K562 (cell line): ENCODE results near the gene LRRC61. TPM values are rescaled to one million over a fixed set of nuclear protein-coding genes. Genes with fewer than 3 reads are reported as not detected.
A peak's percentile ranks its signal among the peaks of the same experiment; 100 is the strongest.

ENCODE experiments used
- DPF2 ChIP-seq: fragments of 450-650 bp; IDR thresholded peaks from 2 replicates; pipeline ENCODE4 v1.6.1; 2016
- FOXJ2 ChIP-seq: fragments of 200-800 bp; sonication (Bioruptor generic); IDR thresholded peaks from 2 replicates; pipeline ENCODE4 v1.6.1; 2016; ENCODE audit warnings: missing genetic modification characterization, missing compliant biosample characterization
- HDAC1 ChIP-seq, 2 experiments: fragments of 450-650 bp; IDR thresholded peaks; 2 replicates each; pipeline ENCODE4 v1.6.1; 2016 to 2017; ENCODE audit warnings: inconsistent platforms in 1 of 2, mild to moderate bottlenecking in 1 of 2, moderate library complexity in 1 of 2
- MCM2 ChIP-seq: fragments of 450-650 bp; IDR thresholded peaks from 2 replicates; pipeline ENCODE4 v1.6.1; 2017; ENCODE audit warnings: low read depth, mild to moderate bottlenecking
- NR2C1 ChIP-seq, 2 experiments: fragments of 450-650 bp; IDR thresholded peaks; 2 replicates each; pipeline ENCODE4 v1.6.1; 2017; ENCODE audit warnings: mild to moderate bottlenecking in 2 of 2, antibody characterized with exemption in 1 of 2, inconsistent platforms in 1 of 2, missing compliant biosample characterization in 1 of 2, missing genetic modification characterization in 1 of 2
- NR2C2 ChIP-seq, 2 experiments: fragments of 200-800 bp in 1 of 2; sonication (Bioruptor generic) in 1 of 2; sonication (generic) in 1 of 2; formaldehyde crosslinking in 1 of 2; IDR thresholded peaks; 2 replicates each; pipeline versions ENCODE4 v1.6.1 to v1.8.0; 2016 to 2022; ENCODE audit warnings: mild to moderate bottlenecking in 1 of 2, missing compliant biosample characterization in 1 of 2, missing genetic modification characterization in 1 of 2, missing genetic modification reagents in 1 of 2
- PHB2 ChIP-seq: fragments of 450-650 bp; IDR thresholded peaks from 2 replicates; pipeline ENCODE4 v1.6.1; 2017; ENCODE audit warnings: low read depth
- RBBP5 ChIP-seq: fragments of 200-600 bp; sonication (generic); IDR thresholded peaks from 2 replicates; pipeline ENCODE4 v1.6.1; 2012; ENCODE audit warnings: borderline replicate concordance, mild to moderate bottlenecking, low read length, control low read depth, inconsistent platforms; ENCODE audit not compliant: insufficient read depth, poor library complexity, severe bottlenecking
- REST ChIP-seq, 2 experiments: fragments of 450-650 bp; formaldehyde crosslinking in 1 of 2; IDR thresholded peaks; 2 replicates each; pipeline versions ENCODE4 v1.4.0 to v1.6.1; 2014 to 2020; ENCODE audit warnings: mild to moderate bottlenecking in 2 of 2, borderline replicate concordance in 1 of 2, low read depth in 1 of 2
- SMARCB1 ChIP-seq: IDR thresholded peaks from 2 replicates; pipeline ENCODE4 v1.6.1; 2011; ENCODE audit warnings: improper control_type of control experiment, low read depth; ENCODE audit not compliant: insufficient read length
- SMARCE1 ChIP-seq: fragments of 450-650 bp; IDR thresholded peaks from 2 replicates; pipeline ENCODE4 v1.7.1; 2016; ENCODE audit warnings: mild to moderate bottlenecking
- ZBTB7A ChIP-seq: IDR thresholded peaks from 2 replicates; pipeline ENCODE4 v1.6.1; 2011; ENCODE audit warnings: low read depth, mild to moderate bottlenecking, low read length, moderate library complexity, borderline replicate concordance; ENCODE audit not compliant: control insufficient read depth
- ZNF354B ChIP-seq: fragments of 250-450 bp; sonication (Bioruptor Pico); IDR thresholded peaks from 2 replicates; pipeline ENCODE4 v1.4.0; 2020
- polyA plus RNA-seq, 8 experiments: library from polyadenylated mRNA; depleted of rRNA in 4 of 8; stranded (reverse) in 5 of 8; unstranded in 3 of 8; fragments of >200 nt; fragmentation: Nextera tagmentation in 2 of 8; fragmentation: Illumina TruSeq in 1 of 8; extraction: Ambion mirVana in 2 of 8; extraction: Trizol in 1 of 8; gene quantifications; 2 replicates each; pipeline versions ENCODE4 v1.2.1 to v1.2.3, GENCODE V29; 2011 to 2014; ENCODE audit warnings: inconsistent platforms in 1 of 8, missing spikeins in 1 of 8
- total RNA-seq, 7 experiments: library from RNA; depleted of rRNA in 6 of 7; stranded (reverse); fragments of >200 nt in 6 of 7; fragmentation: Illumina TruSeq in 2 of 7; extraction: Trizol in 2 of 7; gene quantifications; 2 replicates each; pipeline versions ENCODE4 v1.2.1 to v1.2.3, GENCODE V29; 2011 to 2021; ENCODE audit warnings: low replicate concordance in 1 of 7

Gene LRRC61
- total and polyA plus RNA-seq, 9 of the 15 experiments (the other 6 are each of a cell fraction or from before 2014, with no cell fraction given) = 1.3 to 55.2 (median 35.2) TPM

GRCh38 chr7:150324373-150324961, 1.3 kb downstream of the LRRC61 start (continued):
- TF ChIP-seq ZNF354B (CRISPR knock-in tag) = no peak
- no peak for TF ChIP-seq NR2C2 (CRISPR knock-in tag; IDR thresholded peaks at IDR 0.05)
- TF ChIP-seq NR2C2 (tag; IDR thresholded peaks at IDR 0.05) = peak; percentile 84
- no peak for TF ChIP-seq FOXJ2 (tag)
- peak in 1 of 2 experiments; percentile 27; a peak in 1 of 4 replicates for TF ChIP-seq HDAC1 (IDR thresholded peaks at IDR 0.05)
- peak; percentile 85 for TF ChIP-seq SMARCB1
- peak; percentile 59 for TF ChIP-seq RBBP5
- TF ChIP-seq MCM2 = no peak
- TF ChIP-seq REST (IDR thresholded peaks at IDR 0.05; ENCODE audit: borderline replicate concordance) = no peak
- peak; percentile 23; the same call in 1 of the 2 replicates for TF ChIP-seq REST (CRISPR knock-in tag; IDR thresholded peaks at IDR 0.05; ENCODE audit: low read depth)
- 0 out of 2 replicates have a peak, but pooled peaks have one; percentile 45 for TF ChIP-seq PHB2
- 0 out of 2 replicates have a peak, but pooled peaks have one; percentile 16 for TF ChIP-seq ZBTB7A
- TF ChIP-seq NR2C1 (IDR thresholded peaks at IDR 0.05) = peak; percentile 85
- peak; percentile 84 for TF ChIP-seq NR2C1 (tag; IDR thresholded peaks at IDR 0.05)
- TF ChIP-seq DPF2 = 0 out of 2 replicates have a peak, but pooled peaks have one; percentile 23
- TF ChIP-seq SMARCE1 = 0 out of 2 replicates have a peak, but pooled peaks have one; percentile 18
